Suppressor macrophage (primary cell): Measurements from ENCODE around the gene PRDX4.
"Not testable (repeated sequence)": the region's sequence is repeated elsewhere in the genome, so short reads cannot be mapped to it uniquely, and the experiment has no call there.

ENCODE experiments used
- DNase-seq, 4 experiments: peaks; one replicate each; pipeline ENCODE4 v3.0.0-alpha.2; 2020 to 2022

The PRDX4 gene

DNA sequence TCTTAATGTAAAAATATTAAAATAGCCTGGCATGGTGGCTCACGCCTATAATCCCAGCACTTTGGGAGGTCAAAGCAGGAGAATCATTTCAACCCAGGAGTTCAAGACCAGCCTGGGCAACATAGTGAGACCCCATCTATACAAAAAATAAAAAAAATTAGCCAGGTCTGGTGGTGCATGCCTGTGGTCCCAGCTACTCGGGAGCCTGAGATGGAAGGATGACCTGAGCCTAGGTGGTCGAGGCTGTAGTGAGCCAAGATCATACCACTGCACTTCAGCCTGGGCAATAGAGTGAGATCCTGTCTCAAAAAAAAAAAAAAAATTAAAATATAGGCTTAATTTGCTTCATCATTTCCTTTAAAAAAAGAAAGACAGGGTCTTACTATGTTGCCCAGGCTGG lies 9.2 kb downstream of the PRDX4 start:
- not testable (repeated sequence) for DNase-seq

DNA sequence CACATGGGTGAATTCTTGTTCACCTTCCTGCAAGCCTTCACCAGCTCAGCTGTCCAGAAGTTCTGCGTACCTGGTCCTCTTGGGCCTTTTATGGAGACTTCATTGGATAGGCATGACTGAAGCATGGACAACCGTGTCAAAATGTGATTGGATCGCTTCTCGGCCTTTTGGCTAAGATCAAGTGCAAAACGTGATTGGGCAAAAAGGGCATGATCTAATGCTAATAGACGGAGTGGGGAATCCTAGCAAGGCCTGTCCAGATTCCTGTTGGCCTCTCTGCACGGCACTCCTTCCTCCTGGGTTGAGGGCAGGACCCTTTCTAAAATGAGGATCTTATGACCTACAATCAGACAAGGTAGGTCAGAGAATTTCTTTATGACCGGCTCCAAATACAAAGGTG lies 24.9 kb downstream of the PRDX4 start:
- DNase-seq: no peak

DNA sequence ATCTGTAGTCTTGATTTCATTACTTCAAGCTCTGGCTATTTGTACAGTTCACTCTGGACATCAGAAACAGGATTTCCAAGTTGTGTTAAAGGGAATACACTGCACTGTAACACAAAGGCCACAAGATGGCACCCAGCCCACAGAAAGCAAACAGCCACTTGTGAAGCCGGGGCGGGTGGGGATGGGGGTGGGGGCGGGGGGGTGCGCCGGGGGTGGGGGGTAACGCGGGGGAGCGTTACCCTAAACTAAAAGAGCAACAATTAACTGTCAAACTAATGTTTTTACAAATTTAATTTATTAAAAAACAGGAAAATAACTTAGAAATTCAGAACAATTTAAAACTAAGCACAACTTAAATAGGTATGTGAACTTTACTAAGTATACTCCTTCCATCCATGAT lies 27.3 kb downstream of the PRDX4 start:
- peak; percentile 42 to 68 (median 60) for DNase-seq

DNA sequence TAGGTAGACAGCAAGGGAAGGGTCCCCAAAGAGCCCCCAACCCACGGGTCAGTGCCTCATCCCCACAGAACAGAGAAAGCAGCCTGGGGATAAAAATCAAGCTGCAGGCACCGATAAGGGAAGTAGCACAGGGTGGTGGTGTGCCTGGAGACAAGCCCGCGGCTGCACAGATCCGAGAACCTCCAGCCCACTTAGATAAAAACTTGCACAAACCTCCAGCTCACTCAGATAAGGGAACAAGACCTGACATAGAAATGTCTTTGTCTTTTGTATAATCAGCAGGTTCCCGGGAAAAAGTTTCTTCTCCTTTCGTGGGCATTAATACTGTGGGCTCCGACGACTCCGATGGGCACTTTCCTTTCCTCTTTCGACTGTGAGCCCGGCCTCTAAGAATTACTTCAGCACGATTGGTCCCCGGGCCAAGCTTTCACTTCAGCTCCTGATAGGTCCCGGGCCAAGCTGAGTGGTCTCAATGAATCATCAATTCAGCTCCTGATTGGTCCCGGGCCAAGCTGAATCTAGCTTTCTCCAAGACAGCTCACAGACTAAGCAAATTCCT lies 32.4 kb downstream of the PRDX4 start:
- peak; percentile 58 to 84 (median 69) for DNase-seq

DNA sequence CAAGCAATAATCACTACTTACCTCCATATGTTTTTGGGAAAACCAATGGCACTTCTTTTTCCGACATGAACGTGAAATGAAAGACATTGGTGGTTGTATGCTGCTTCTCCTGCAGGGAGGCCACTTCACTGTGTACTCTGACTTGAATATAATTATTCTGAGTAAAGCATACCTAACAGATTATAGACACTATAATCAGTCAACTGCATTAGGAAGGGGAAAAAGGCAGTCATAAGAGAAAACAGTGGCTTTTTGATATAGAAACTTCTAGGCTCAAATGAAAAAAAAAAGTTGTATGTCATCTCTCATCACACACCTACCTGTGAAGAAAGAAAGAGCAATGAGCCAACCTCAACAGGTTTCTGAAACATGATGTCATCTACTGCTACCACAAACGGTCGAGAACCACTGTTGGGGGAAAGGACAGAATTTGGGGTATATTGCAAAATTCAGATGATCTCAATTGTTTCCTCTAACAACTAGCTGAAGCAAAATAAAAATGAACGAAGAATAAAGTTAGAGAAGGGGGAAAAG lies 37.4 kb downstream of the PRDX4 start:
- no peak for DNase-seq

DNA sequence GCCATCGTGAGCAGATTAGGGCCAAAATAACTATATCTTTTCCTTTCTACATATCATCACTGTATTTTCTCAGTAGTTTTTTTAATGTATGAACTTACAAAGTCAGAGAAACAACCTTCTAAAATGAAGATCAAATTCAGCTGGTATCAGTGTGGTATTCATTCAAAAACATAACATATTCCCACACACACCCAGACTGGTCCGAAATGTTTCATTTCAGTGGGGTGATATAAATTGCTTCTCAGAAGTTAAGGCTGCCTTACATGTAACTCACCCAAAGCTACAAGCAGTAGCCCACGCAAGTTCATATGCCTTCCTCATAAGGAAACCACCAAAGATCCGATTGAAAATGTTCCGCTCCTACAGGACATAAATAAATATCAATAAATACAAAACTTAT lies 37.9 kb downstream of the PRDX4 start:
- no peak for DNase-seq

DNA sequence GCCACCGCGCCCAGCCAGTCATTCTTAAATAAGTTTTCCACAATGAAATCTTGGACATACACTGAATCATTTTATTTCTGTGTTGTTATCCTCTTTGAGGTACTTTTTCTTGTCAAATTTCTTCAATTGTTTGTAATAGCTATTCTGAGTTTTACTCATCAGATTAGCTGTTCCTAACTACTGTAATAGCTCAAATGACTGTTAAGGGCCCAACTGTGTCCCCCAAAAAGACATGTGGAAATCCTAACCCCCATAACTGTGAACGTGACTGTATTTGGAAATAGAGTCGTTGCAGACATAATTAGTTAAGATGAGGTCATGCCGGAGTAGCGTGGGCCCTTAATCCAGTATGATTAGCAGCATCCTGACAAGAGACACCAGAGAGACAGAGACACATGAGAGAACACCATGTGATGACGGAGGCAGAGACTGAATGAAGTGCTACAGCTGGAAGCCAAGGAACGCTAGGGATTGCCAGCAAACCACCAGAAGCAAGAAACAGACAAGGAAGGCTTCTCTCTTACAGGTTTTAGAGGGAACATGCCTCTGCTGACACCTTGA lies 52.9 kb downstream of the PRDX4 start:
- no peak for DNase-seq

DNA sequence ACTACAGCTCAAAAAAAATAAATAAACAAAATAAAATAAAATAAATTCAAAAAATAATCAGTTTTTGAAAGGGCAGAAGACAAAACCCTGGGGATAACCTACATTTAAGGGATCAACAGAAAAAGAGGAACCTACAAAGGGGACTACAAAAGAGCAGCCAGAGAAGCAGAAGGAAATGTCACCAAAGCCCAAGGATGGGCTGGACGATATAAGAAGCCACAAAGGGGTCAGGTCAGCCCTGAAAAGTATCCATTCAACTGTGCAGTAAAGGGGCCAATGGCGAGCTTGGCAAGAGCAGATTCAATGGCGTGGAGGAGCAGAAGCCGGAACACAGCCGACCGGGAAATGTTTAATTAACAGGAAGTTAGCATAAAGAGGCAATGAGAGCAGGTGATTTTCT lies 58.9 kb downstream of the PRDX4 start:
- peak; percentile 51 to 68 (median 54) for DNase-seq

DNA sequence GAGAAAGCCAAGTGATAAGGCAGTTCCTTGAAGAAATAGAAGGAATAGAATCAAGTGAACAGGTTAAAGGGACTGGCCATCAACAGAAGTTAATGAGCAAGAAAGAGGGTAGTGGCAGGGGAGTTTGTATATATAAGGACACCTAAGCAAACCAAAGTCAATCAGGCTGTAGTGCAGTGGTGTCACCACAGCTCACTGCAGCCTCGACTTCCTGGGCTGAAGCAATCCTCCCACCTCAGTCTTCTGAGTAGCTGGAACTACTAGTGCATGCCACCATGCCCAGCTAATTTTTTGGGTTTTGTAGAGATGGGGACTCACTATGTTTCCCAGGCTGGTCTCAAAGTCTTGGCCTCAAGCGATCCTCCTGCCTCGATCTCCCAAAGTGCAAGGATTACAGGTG lies 59.9 kb downstream of the PRDX4 start:
- DNase-seq: peak in 3 of 4 experiments; percentile 36 to 47 (median 45)

DNA sequence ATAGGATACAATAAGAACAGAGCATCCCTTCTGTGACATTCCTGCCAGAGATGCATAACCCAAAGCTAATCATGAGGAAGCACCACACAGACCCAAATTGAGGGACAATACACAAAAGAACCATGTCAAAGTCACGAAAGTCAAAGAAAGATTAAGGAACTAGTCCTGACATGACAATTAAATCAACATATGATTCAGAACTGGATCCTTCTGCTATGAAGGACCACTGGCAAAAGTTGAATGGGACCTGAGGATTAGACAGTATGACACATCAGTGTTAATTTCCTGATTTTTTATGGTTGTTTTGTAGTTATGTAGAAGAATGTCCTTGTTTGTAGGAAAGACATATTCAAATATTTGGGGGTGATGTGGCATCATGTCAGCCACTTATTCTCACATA lies 61.9 kb downstream of the PRDX4 start:
- DNase-seq: peak in 1 of 4 experiments; percentile 3

DNA sequence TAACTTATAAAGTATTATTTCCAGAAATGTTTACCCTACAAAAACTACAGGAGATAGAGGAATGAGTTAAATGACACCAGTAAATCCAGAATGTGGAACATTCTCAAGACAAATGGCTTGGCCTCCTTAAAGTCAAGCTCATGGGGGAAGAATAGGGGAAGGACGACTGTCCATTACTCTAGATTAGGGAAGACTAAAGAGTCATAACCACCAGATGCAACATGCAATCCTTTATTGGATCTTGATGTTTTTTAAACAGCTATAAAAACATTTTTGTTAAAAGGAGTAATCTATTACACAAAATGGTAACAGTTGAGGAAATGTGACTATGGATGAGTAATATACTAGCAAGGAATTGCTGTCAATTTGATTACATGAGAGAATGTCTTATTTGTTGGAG lies 64.7 kb downstream of the PRDX4 start:
- DNase-seq: peak; percentile 16 to 60 (median 36)

DNA sequence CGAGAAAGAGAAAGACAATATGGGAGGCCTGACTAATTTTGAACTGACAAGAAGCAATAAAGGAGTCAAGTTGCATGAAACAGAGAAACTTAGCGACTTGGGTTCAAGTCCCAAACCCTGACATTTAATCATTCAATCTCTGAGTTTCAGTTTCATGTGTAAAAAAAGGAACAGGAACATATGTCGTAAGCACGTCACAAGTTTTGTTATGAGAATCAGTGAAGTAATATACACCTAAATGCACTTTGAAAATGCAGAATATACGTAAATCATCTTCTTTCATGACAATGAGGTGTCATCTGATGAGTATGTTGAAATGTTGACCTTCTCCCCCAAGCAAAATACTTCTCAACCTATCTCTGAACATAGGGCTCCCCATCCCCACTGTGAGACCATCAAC lies 65.4 kb downstream of the PRDX4 start:
- DNase-seq: peak; percentile 20 to 87 (median 58)
